ENCODE results near the gene ITPR2.

- TF ChIP-seq POLR2A (IDR thresholded peaks at IDR 0.05; ENCODE audit: low read depth, low read length): no peak
- no peak for TF ChIP-seq POLR2AphosphoS5 (IDR thresholded peaks at IDR 0.05; ENCODE audit: low read depth, low read length)
Observed at GRCh38 chr12:26620907-26621306, 212.1 kb downstream of the ITPR2 start.

Measured in GM12892 (cell line).